DND-41 (cell line): ENCODE results near the gene DUS3L.

Experiments used
- ATAC-seq: fragments of 200-7000 bp; cut with Tn5 transposase; 3 replicates; pipeline ENCODE4 v1.9.1; 2021; ENCODE audit warnings: low read depth; ENCODE audit not compliant: insufficient read depth
- DNase-seq: peaks from one replicate; pipeline ENCODE4 v3.0.0-alpha.2; 2020
- H2AFZ ChIP-seq: 2 replicates; pipeline ENCODE4 v1.6.0; 2012; ENCODE audit warnings: low read depth, low read length
- H3K27ac ChIP-seq: 2 replicates; pipeline ENCODE4 v1.5.1; 2012; ENCODE audit warnings: low read length, inconsistent platforms
- H3K27me3 ChIP-seq: fragments of 200-600 bp; sonication (generic); 2 replicates; pipeline ENCODE4 v1.6.0; 2012; ENCODE audit warnings: low read length, mild to moderate bottlenecking, inconsistent platforms; ENCODE audit not compliant: insufficient read depth, poor library complexity
- H3K36me3 ChIP-seq: 2 replicates; pipeline ENCODE4 v1.5.1; 2012; ENCODE audit warnings: low read length, inconsistent platforms; ENCODE audit not compliant: insufficient read depth
- H3K4me1 ChIP-seq: 2 replicates; pipeline ENCODE4 v1.5.1; 2012; ENCODE audit warnings: mild to moderate bottlenecking, low read length; ENCODE audit not compliant: insufficient read depth
- H3K4me2 ChIP-seq: 2 replicates; pipeline ENCODE4 v1.6.0; 2012; ENCODE audit warnings: mild to moderate bottlenecking, moderate library complexity, low read length, inconsistent platforms; ENCODE audit not compliant: insufficient read depth
- H3K4me3 ChIP-seq, 2 experiments: fragments of 200-600 bp in 1 of 2; shearing (Covaris generic) in 1 of 2; 2 replicates each; pipeline ENCODE4 v1.5.1; 2012 to 2016; ENCODE audit warnings: inconsistent platforms in 2 of 2, low read length in 2 of 2, mild to moderate bottlenecking in 2 of 2, low read depth in 1 of 2, moderate library complexity in 1 of 2
- H3K79me2 ChIP-seq: 2 replicates; pipeline ENCODE4 v1.6.0; 2012; ENCODE audit warnings: low read length, inconsistent platforms; ENCODE audit not compliant: insufficient read depth
- H3K9ac ChIP-seq: 2 replicates; pipeline ENCODE4 v1.6.0; 2012; ENCODE audit warnings: low read depth, mild to moderate bottlenecking, inconsistent platforms, low read length, moderate library complexity
- H3K9me3 ChIP-seq: 2 replicates; pipeline ENCODE4 v1.5.1; 2012; ENCODE audit warnings: low read length, moderate library complexity, mild to moderate bottlenecking, inconsistent platforms; ENCODE audit not compliant: insufficient read depth, severe bottlenecking
- H4K20me1 ChIP-seq: 2 replicates; pipeline ENCODE4 v1.6.0; 2012; ENCODE audit warnings: low read length; ENCODE audit not compliant: insufficient read depth
- CTCF ChIP-seq: IDR thresholded peaks from 2 replicates; pipeline ENCODE4 v1.5.1; 2012; ENCODE audit warnings: borderline replicate concordance, low read length, moderate library complexity, mild to moderate bottlenecking; ENCODE audit not compliant: poor library complexity, severe bottlenecking; ENCODE audit errors: extremely low read depth
- EZH2 ChIP-seq: IDR thresholded peaks from 3 replicates; pipeline ENCODE4 v1.6.1; 2012; ENCODE audit warnings: borderline replicate concordance, low read depth, mild to moderate bottlenecking, moderate library complexity, low read length, inconsistent platforms; ENCODE audit not compliant: severe bottlenecking

DUS3L gene

GRCh38 chr19:5774921-5775320 is 16.0 kb downstream of the DUS3L start:
- H3K9ac ChIP-seq = no peak overlapping the region

GRCh38 chr19:5773276-5773675 is 17.7 kb downstream of the DUS3L start:
- TF ChIP-seq CTCF (no peak), EZH2 (no peak)
- Histone ChIP-seq H3K9ac (no peak overlapping the region), H3K27ac (no peak overlapping the region), H4K20me1 (no peaks in the 10 kb centered on the region), H3K27me3 (peaks cover 4% of the 10 kb centered on the region), H2AFZ (no peak overlapping the region), H3K4me3 (no peak overlapping the region), H3K4me1 (no peaks in the 10 kb centered on the region), H3K4me2 (no peak overlapping the region), H3K36me3 (no peaks in the 10 kb centered on the region), H3K79me2 (no peaks in the 10 kb centered on the region), H3K9me3 (no peaks in the 10 kb centered on the region)
- ATAC-seq = no peak
- no peak for DNase-seq

More at GRCh38 chr19:5774921-5775320, 16.0 kb downstream of the DUS3L start:
- ATAC-seq = no peak
- H3K27ac ChIP-seq = no peak overlapping the region
- TF ChIP-seq CTCF (no peak), EZH2 (no peak)
- H3K79me2 ChIP-seq = no peaks in the 10 kb centered on the region
- H3K4me1 ChIP-seq = no peaks in the 10 kb centered on the region
- no peak for DNase-seq
- no peaks in the 10 kb centered on the region for H3K36me3 ChIP-seq
- H4K20me1 ChIP-seq = no peaks in the 10 kb centered on the region
- no peak overlapping the region for H3K4me3 ChIP-seq
- H3K4me2 ChIP-seq = no peak overlapping the region
- peaks cover 4% of the 10 kb centered on the region for H3K27me3 ChIP-seq
- no peaks in the 10 kb centered on the region for H3K9me3 ChIP-seq
- no peak overlapping the region for H2AFZ ChIP-seq

- Histone ChIP-seq H2AFZ (no peak overlapping the region), H3K4me3 (no peak overlapping the region)
Measured at GRCh38 chr19:5772416-5772815, 18.5 kb downstream of the DUS3L start.

More at GRCh38 chr19:5772416-5772815, 18.5 kb downstream of the DUS3L start:
- no peak for DNase-seq
- no peak overlapping the region for H3K4me2 ChIP-seq
- peaks cover 4% of the 10 kb centered on the region for H3K27me3 ChIP-seq
- no peaks in the 10 kb centered on the region for H3K79me2 ChIP-seq
- H3K9me3 ChIP-seq = no peaks in the 10 kb centered on the region
- no peak overlapping the region for H3K9ac ChIP-seq
- H3K27ac ChIP-seq = no peak overlapping the region
- no peaks in the 10 kb centered on the region for H4K20me1 ChIP-seq
- H3K4me1 ChIP-seq = no peaks in the 10 kb centered on the region
- no peak for ATAC-seq
- no peaks in the 10 kb centered on the region for H3K36me3 ChIP-seq
- TF ChIP-seq EZH2 (no peak), CTCF (no peak)
